Measurements from ENCODE around the gene UBE2H.
"Not testable (repeated sequence)": the region's sequence is repeated elsewhere in the genome, so short reads cannot be mapped to it uniquely, and the experiment has no call there.

UBE2H gene

DNA sequence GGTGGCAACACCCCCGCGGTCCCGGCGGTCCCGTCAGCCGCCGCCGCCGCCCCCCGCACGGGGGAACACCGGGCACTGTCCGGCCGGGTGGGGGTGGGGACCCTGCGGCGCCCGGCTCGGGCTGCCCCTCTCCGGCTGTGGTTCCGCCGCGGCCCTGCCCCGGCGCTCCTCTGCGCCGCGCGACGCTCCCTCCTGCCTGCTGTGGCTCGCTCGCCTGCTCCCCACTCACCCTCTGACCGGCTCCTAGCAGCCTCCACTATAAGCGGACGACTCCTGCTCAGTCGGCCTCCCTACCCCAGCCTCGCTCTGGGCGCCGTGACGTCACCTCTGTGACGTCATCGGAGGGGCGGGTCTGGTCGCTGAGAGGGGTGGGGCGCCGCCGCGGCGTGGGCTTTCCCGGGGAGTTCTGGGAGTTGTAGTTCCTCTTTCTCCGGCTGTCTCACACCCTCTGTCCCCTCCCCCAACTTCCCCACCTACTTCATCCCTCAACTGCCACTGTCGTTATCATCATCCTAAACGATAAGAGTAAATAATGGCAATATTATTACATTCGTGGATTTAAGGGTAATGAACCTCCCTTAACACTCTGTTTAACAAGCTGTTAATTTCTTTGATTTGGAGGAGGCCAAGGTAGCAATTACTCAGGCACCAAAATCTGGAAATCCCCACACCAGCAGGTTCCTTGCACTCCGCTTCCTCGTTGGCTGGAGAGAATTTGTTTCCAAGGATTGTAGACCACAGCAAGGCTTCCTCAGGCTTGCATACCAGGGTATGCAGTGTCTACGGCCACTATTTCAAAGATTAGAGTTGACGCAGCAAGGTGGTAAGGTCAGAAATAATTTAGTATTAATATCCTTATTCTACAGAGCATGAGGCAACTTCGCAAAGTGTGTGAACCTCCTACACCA lies at the start of gene UBE2H:
UBE2H (minus strand) TSS at position 308 of the 908 bp plus-strand sequence. CDS start 405 bp downstream, outside the sequence.
- peak; percentile 93 to 94 for DNase-seq

DNA sequence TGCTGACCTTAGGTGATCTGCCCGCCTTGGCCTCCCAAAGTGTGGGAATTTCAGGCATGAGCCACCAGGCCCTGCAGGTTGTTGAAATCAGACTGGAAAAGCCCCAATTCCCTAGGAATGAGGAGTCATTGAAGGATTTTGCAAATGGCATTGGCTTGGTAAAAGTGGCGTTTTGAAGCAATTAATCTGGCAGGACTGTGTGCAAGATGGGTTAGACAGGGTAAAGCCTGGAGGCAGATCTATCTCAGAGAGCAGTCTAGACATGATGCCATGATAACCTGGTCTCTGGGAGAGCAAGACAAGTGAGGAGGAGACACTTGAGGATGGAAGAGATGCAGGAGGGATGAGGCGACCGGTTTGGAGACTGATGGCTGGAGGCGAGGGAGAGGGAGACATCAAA lies 45.7 kb upstream of the UBE2H start:
- DNase-seq = no peak

DNA sequence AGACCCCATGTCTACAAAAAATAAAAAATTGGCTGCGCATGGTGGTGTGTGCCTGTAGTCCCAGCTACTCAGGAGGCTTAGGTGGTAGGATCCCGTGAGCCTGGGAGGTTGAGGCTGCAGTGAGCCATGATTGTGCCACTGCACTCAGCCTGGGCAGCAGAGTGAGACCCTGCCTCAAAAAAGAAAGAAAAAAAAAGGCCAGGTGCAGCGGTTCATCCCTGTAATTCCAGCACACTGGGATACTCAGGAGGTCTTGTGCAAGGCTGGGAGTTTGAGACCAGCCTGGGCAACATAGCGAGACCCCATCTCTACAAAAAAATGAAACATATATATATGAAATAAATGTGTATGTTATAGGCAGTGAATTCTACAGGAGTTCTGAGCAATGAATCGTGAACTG lies 44.5 kb upstream of the UBE2H start:
- DNase-seq = no peak

DNA sequence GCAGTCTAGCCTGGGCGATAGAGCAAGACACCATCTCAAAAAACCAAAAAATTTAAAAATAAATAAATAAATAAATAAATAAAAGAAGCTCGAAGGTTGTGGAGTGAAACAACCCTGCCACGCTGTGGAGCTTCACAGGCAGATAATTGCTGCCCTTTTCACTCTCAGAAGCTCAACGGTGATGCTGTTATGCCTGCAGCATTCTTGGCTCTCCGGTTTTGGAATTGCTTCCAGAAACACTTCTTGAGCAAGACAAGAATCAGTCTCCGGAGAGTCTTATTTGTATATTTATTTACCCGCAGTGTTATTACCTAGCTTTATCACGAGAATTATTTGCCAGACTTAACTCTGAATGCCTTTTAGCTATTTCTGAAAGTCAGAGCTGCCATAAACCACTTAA lies 40.5 kb upstream of the UBE2H start:
- DNase-seq = no peak

DNA sequence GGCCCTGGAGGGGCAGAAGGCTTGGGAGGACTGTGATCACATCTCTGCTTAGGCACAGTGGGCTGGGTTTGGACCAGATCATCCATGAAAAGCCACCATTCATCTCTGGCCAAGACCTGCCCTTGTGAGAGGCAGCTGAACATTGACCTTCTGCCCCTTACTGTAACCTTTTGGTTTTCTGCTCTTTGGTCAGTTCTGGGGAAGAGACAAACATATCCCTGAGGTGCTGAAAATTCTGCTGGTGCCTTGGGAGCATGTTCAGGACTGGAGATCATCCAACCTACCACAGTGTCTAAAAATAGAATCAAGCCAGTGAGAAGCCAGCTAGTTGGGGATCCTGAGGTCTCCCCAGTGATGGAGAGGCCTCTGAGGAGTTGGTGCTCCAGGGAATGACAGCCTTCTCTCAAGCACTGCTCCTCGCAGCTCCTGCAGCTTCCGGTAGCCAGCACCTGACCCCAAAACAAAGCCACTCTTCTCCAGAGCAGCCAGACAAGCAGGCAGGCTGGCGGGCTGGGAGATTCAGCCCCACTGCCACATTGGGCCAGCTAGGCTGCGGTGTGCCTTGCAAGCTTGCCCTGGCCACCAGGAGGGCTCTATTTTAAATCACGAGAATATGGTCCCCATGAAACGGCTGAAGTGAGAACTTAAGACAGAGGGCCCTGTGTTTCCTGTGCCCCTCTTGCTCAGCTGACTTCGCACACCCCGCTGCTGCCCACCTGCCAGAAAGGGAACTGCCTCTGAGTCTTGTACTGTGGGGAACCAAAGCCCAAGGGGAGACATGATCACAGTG lies 37.8 kb upstream of the UBE2H start:
- DNase-seq = no peak

DNA sequence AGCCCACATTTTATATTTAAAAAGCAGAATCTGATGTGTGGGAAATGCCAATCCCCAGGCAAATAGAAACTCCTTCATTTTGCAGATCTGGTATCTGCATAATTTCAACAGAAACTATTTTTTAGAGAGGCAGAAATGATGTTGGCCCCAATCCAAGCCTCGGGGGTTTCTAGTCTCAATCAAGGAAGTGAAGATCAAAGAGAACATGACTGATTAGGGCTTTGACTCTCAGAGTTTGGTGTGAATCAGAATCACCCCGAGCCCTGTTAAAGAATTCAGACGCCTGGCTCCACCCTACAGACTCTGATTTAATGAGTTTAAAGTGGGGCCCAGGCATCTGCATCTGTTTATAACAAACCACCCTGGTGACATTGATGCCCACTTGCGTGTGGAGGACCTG lies 36.7 kb upstream of the UBE2H start:
- DNase-seq = peak in 1 of 2 donors; percentile 23

DNA sequence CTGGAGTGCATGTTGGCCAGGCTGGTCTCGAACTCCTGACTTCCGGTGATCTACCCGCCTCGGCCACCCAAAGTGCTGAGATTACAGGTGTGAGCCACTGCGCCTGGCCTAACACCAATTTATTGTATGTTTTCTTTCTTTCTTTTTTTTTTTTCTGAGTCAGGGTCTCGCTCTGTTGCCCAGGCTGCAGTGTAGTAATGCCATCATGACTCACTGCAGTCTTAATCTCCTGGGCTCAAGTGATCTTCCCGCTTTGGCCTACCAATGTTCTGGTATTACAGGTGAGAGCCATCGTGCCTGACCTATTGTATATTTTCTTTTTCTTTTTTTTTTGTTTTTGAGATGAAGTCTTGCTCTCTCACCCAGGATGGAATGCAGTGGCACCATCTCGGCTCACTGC lies 33.8 kb upstream of the UBE2H start:
- no peak for DNase-seq

DNA sequence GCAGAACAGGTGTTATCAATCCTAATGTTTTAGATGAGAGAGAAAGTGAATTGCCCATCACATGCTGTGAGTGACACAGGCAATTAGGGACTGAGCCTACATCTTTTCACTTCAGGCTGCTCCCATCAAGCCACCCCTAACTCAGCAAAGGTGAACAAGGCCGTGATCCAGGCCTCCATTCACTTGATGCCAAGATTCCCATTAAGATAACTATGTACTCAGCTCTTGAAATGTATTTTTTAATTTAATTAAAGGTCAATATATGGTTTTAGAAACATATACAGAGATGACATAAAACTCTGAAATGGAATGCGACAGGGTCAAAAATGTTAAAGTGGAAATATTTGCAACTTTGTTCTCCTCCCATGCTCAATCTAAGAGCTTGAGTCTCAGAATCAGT lies 27.9 kb upstream of the UBE2H start:
- no peak for DNase-seq

DNA sequence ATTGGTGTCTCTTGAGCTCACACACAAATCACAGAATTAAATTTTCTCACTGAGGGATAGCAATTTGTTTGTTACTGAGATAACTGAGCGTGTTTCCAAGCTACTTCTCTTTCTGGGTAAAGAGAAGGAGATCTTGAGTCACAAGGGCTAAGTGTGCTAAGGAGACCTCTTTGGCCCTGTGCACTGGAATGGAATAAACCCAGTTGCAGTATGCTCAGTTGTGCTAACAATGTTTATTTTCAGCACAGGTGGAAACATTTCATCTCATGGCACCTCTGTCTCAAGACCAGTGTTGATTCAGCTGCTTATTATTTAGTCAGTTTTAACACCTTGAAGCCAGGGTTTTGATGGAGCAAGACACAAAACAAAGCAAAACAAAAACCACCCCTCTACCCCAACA lies 22.5 kb upstream of the UBE2H start:
- no peak for DNase-seq

DNA sequence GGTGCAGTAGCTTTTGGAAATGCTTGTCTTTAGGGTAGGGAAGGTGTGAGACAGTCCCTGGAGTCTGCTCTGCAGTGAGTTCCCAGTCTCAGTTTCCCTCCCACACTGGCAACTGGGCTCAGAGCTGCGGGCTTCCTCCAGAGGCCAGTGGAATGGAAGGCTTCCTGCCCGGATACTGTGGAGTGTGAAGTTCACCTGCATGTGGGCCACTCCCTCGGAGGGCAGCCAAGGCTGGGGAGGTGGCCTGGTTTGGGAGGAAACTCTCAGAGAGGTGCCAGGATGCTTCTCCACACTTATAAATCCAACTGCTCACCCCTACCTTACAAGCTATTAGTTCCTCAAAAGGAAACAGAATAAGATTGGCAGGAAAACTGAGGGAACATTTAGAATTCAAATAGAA lies 18.1 kb upstream of the UBE2H start:
- no peak for DNase-seq

DNA sequence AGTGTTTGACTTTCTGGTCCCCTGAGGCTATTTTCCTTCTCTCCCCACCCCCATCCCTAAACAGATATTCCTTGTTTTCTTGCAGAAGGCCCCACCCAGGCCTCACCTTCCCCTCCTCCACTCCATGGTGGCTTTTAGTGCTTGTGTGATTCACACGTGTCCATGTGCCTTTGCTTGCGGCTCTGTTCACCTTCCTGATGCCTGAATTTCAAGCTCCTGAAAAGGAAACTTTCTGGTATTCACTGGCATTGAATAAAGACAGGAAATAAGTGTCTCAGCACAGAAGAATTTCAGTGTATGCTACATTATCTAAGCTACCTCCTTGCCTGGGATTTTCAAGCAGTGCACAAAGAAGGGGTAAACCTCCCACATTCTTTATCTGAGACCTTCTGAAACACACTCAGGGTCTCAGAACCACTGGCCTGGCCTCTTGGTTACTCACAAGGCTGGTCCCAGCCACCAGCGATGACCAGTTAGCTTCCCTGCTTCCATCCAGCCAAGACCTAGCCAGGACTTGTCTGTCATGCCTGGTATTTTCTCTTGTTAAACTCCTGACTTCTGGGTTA lies 17.2 kb upstream of the UBE2H start:
- DNase-seq = no peak

DNA sequence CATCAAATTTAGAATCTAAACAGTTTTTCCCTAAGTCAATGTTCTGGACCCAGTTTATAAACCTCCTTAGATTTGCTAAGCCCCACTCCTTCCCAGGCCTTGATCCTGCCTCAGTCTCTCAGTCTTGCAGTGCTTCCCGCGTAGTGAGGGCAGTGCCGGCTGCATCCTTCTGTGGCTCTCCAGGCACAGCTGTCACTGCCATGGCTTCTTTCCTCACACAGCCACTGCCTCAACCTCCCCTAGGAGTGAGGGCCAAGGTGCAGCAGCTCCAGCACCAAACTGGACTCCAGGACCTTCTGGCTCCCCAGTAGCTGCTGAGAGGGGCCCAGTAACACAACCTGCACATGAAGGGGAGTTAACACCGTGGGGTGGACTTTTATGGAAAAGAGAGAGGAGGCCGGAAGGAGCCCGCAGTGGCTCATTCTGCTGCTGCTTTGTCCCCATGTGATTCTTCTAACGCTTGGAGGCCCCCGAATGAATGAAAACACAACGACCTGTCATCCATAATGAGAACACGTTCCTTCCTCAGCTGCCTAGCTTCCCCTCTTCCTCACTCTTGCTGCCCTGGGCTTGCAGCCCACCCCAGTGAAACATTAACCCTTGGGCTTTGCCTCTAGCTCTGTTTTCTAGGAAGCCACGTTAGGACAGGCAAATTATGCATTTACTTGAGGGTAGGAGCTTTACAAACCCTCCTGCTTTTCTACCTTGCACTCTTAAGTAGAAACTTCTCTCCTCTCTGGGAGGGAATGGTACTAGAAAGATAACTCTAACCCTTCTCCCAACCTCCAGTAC lies 16.0 kb upstream of the UBE2H start:
- DNase-seq = no peak

DNA sequence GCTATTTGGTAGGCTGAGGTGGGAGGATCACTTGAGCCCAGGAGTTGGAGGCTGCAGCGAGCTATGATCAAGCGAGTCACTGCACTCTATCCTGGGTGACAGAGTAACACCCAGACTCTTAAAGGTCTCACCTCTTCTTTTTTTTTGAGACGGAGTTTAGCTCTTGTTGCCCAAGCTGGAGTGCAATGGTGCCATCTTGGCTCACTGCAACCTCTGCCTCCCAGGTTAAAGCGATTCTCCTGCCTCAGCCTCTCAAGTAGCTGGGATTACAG lies 7.4 kb upstream of the UBE2H start:
- not testable (repeated sequence) for DNase-seq

DNA sequence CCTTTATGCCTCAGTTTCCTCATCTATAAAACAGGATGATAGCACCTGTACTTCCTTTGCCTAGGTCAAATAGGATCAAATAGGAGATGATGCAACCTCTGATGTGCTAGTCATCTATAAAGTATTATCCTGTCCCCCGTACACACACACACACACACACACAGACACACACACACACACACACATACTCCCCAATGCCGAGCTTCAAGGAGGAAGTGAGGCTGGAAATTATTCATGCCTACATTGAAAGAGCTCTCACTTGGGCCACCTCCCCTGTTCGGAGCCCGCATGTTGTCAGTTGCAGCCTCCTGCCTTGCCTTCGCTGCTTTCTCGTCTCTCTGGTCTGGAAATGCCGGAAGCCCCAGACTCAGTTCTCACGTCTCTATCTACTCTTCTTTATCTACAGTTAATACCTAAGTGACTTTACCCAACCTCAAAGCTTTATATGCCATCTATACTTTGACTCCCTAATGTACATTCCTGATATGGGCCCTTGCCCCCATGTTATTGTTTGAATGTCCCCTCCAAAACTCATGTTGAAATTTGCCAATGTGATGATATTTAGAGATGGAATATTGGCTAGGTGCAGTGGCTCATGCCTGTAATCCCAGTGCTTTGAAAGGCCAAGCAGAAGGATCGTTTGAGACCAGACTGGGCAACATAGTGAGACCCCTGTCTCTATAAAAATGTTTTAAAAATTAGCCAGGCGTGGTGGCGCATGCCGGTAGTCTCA lies 6.9 kb upstream of the UBE2H start:
- peak in 1 of 2 donors; percentile 25 for DNase-seq

DNA sequence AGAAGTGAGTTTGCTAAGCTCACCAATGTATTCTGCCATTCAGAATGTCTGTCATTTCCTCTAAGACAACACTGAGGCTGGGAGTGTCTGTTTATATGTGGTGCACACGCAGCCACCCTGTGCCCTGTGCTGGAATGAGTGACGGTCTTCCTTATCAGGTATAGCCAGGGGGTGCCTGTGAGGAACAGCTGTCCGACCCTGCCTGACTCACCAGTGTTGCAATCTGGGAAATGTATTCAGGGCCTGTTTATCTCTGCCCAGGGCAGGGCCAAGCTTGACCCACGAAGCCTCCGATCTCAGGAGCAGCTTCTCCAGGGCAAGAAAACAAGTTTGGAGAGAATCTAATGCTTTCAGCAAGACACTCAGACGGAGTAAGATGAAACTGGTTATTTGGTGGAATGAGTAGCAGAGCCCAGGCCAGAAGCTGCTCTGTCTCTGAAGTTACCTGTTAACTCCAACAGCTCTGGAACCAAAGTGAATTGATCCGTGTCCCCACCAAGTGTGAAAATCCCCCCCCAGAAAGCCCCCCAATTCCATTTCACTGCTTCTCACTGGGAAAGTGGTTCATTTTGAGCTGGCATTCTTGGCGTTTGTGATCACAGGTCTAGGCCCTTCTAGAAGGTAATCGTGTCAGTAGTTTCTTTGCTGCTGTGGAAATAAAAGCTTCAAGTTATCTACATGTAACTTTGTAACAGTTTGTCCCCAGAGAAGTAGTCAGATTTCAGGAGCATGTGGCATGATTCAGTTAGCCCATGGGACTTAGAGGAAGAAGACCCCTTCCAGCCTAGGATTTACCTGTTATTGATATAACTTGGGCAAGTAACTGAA lies 6.1 kb upstream of the UBE2H start:
- DNase-seq = peak in 1 of 2 donors; percentile 60

DNA sequence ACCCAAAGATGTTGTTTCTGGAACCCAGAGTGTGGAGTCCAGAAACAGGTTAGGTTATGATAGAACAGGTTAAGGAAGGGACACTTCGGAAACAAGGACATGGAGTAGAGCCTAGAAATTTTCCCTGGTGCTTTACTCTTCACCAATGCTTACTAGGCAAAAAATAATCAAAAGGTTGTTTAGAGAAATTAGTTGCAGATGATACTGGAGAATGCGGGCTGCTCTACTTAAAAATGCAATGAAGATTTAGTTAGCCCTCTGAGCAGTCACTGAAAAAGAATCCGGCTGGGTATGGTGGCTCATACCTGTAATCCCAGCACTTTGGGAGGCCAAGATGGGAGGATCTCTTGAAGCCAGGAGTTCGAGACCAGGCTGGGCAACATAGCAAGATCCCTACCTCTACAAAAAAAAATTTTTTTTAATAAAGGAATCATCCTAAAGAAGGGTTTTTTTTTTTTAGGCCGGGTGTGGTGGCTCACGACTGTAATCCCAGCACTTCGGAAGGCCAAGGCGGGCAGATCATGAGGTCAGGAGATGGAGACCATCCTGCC lies 3.3 kb upstream of the UBE2H start:
- DNase-seq = no peak

DNA sequence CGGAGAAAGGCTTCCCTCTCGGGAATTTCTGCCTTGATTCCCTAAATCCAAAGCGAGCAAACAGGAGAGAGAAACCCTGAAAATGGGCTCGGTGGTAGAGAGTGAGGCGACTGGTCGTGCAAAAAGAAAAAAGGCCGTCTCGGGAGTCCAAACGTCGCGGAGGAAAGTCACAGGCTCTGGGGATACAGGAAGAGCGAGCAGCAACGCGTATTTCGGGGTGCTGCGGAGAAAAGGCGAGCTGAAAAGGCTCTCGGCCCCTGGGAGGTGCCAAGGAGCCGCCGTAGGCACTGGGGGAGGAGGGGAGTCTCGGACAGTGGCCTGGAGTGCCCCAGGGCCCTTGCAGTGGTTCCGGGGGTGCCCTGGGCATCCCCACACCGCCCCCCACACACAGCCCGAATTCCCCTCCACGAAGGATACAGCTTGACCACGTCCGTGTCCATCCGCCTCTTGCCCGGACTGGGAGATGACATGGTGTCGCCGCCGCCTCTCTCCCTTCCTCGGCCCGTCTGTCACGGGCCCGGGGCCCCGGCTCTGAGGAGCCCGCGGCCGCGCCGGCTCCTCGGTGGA lies 591 bp downstream of the UBE2H start:
- peak; percentile 41 to 48 for DNase-seq

DNA sequence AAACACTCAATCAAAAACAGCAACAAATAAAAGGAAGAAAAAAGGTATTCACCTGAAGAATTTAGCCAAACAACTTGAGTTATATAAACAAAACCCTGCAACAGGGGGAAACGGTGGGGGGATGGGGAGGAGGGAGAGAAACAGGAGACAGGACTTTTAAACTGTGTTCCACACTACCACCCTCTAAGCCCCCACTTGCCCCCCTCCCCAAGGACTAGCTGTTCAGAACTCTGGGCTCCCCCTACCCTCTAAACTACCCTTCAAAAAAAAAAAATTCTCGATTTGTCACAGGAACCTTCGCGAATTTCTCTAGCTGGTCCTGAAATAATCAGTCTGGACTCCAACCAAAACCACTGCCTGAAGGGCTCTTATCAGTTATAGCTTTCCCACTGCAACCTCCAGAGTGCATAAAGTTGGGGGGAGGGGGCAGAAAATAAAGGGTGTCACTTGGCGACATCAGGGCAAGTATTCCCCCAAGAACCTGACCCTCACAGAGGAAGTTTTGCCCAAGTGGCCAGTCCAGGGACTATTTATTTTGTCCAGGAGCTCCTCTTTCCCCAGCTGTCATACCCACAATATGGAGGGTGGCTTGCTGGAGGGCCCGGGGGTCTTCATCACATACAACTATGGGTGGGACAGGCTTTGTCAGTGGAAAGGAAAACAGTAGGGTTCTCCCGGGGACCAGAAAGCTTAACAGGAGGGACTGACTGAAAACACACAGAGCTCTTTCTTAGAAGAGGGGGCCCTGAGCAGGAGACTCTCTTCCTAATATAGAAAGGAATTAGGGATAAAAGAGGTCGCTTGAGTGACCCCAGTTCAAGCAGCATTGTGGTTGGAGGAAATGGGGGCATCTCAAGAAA lies 1.3 kb downstream of the UBE2H start:
- DNase-seq = peak; percentile 14 to 32

DNA sequence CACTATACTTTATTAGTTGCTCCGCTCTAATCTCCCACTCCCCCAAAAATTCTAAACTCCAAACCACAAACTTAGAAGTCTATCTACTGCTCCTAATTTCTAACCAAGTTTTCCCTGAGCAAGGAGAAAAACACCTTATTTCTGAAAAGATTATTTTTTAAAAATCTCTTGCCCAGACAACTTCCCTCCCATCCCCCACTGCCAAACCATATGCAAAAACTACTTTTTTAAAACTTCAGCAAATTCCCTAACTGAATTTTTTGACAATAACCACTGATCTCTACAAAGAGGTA lies 1.9 kb downstream of the UBE2H start:
- DNase-seq = no peak

All from CD4-positive, alpha-beta T cell treated with Interleukin-4 for 1 hour (primary cell).